ENCODE results near the gene JAM3.
"Not testable (repeated sequence)": the region's sequence is repeated elsewhere in the genome, so short reads cannot be mapped to it uniquely, and the experiment has no call there.

The JAM3 gene

GRCh38 chr11:134071306-134071705, 2.4 kb downstream of the JAM3 start:
- no peaks in the 10 kb centered on the region; the same call in 1 of the 2 replicates for H3K36me3 ChIP-seq
- H3K4me3 ChIP-seq (ENCODE audit: low read depth, low read length) = no peak overlapping the region
- peaks cover 10% of the 10 kb centered on the region for H3K4me1 ChIP-seq
- H3K9me3 ChIP-seq = no peaks in the 10 kb centered on the region
- no peak for DNase-seq
- TF ChIP-seq, protein P1, sequence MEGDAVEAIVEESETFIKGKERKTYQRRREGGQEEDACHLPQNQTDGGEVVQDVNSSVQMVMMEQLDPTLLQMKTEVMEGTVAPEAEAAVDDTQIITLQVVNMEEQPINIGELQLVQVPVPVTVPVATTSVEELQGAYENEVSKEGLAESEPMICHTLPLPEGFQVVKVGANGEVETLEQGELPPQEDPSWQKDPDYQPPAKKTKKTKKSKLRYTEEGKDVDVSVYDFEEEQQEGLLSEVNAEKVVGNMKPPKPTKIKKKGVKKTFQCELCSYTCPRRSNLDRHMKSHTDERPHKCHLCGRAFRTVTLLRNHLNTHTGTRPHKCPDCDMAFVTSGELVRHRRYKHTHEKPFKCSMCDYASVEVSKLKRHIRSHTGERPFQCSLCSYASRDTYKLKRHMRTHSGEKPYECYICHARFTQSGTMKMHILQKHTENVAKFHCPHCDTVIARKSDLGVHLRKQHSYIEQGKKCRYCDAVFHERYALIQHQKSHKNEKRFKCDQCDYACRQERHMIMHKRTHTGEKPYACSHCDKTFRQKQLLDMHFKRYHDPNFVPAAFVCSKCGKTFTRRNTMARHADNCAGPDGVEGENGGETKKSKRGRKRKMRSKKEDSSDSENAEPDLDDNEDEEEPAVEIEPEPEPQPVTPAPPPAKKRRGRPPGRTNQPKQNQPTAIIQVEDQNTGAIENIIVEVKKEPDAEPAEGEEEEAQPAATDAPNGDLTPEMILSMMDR (IDR thresholded peaks at IDR 0.05; ENCODE audit: low read depth, low read length) = no peak
- no peaks in the 10 kb centered on the region; the same call in 1 of the 2 replicates for H3K27me3 ChIP-seq

- H3K4me3 ChIP-seq (ENCODE audit: low read depth, low read length) = no peak overlapping the region
- DNase-seq = no peak
- no peaks in the 10 kb centered on the region; the same call in 1 of the 2 replicates for H3K27me3 ChIP-seq
- no peaks in the 10 kb centered on the region for H3K9me3 ChIP-seq
- no peaks in the 10 kb centered on the region; the same call in 1 of the 2 replicates for H3K36me3 ChIP-seq
- TF ChIP-seq, protein P1 (IDR thresholded peaks at IDR 0.05; ENCODE audit: low read depth, low read length) = peak; percentile 14
- H3K4me1 ChIP-seq = peaks cover 10% of the 10 kb centered on the region
These were observed 3.0 kb downstream of the JAM3 start for GRCh38 chr11:134071766-134072402.

DNA sequence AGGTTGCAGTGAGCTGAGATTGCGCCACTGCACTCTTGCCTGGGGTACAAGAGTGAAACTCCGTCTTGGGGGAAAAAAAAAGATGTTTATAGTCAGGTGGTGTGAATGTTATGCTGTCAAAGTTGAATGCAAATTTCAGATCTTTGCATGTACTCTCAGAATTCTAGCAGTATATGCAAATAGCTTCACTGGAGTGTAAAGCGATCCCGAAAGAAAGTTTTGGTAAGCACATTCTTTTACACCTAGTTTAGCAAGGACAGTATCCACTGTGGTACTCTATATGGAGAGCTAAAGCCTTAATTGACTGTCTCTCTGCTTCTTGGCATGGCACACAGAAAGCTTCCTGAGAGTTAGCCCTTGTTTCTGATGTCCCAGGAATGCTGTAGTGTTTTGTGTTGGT, 4.0 kb downstream of the JAM3 start:
- no peak for DNase-seq
- TF ChIP-seq, protein P1 (IDR thresholded peaks at IDR 0.05; ENCODE audit: low read depth, low read length) = no peak
- Histone ChIP-seq H3K4me3 (ENCODE audit: low read depth, low read length) (no peak overlapping the region), H3K4me1 (peaks cover 10% of the 10 kb centered on the region), H3K9me3 (no peaks in the 10 kb centered on the region), H3K36me3 (no peaks in the 10 kb centered on the region; the same call in 1 of the 2 replicates), H3K27me3 (no peaks in the 10 kb centered on the region; the same call in 1 of the 2 replicates)

DNA sequence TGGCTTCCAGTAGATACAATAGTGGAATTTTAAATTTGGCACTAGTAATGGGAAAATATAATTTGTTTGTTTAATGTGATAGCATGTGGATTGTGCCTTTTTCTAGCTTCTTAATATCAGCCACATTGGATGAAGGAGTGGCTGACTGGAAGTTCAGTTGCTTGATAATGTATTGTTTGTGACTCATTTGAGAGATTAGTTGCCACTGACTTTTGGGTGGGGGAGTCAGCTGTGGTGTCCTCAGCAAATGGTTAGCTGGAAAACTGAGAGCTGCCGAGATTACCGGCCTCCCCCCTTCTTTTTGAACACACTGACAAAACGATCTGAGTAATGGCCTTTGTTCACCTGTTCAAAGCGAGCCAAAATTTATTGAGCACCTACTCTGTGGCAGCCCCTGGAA, 5.5 kb downstream of the JAM3 start:
- DNase-seq = no peak
- H3K4me1 ChIP-seq = peaks cover 7% of the 10 kb centered on the region
- H3K36me3 ChIP-seq = no peaks in the 10 kb centered on the region; the same call in 1 of the 2 replicates
- no peak overlapping the region for H3K4me3 ChIP-seq (ENCODE audit: low read depth, low read length)
- H3K9me3 ChIP-seq = no peaks in the 10 kb centered on the region
- H3K27me3 ChIP-seq = no peaks in the 10 kb centered on the region; the same call in 1 of the 2 replicates
- TF ChIP-seq, protein P1 (IDR thresholded peaks at IDR 0.05; ENCODE audit: low read depth, low read length) = no peak

DNA sequence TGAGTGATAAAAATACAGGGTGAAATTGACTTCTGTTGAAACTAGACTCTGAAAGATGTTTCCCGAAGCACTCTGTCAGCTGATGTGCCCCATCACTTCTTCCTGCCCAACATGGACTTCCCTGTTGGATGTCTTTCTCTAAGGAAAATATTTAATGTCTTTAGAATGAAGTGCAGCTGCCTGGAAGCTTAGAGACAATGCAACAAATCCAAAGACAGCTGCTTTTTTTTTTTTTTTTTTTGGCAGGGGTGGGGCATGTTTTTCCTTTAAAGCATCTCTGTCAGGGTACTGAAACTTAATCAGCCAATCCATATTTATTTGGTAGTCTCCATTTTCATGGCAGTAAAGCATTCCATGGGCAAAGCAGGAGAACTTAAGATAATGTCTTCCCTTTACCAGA, 5.9 kb downstream of the JAM3 start:
- H3K4me1 ChIP-seq = peaks cover 7% of the 10 kb centered on the region
- TF ChIP-seq, protein P1 (IDR thresholded peaks at IDR 0.05; ENCODE audit: low read depth, low read length) = no peak
- no peaks in the 10 kb centered on the region for H3K9me3 ChIP-seq
- H3K4me3 ChIP-seq (ENCODE audit: low read depth, low read length) = no peak overlapping the region
- no peaks in the 10 kb centered on the region; the same call in 1 of the 2 replicates for H3K27me3 ChIP-seq
- no peak for DNase-seq
- no peaks in the 10 kb centered on the region; the same call in 1 of the 2 replicates for H3K36me3 ChIP-seq

GRCh38 chr11:134079317-134079716, 10.4 kb downstream of the JAM3 start:
- TF ChIP-seq, protein P1 (IDR thresholded peaks at IDR 0.05; ENCODE audit: low read depth, low read length) = no peak
- no peak for DNase-seq

DNA sequence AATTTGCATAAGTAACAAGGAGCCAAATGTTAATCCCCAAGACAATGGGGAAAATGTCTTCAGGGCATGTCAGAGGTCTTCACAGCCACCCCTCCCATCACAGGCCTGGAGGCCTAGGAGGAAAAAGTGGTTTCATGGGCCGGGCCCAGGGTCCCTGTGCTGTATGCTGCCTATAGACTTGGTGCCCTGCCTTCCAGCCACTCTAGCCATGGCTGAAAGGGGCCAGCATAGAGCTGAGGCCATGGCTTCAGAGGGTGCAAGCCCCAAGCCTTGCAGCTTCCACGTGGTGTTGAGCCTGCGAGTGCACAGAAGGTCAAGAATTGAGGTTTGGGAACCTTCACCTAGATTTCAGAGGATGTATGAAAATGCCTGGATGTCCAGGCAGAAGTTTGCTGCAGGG, 12.4 kb downstream of the JAM3 start:
- H3K27me3 ChIP-seq = not testable (repeated sequence)

More at GRCh38 chr11:134079317-134079716, 10.4 kb downstream of the JAM3 start:
- H3K36me3 ChIP-seq = no peaks in the 10 kb centered on the region; the same call in 1 of the 2 replicates
- peaks cover 4% of the 10 kb centered on the region; the same call in 1 of the 2 replicates for H3K9me3 ChIP-seq
- no peaks in the 10 kb centered on the region for H3K4me1 ChIP-seq
- H3K4me3 ChIP-seq (ENCODE audit: low read depth, low read length) = no peak overlapping the region
- H3K27me3 ChIP-seq = no peaks in the 10 kb centered on the region; the same call in 1 of the 2 replicates

More for the DNA sequence above, 12.4 kb downstream of the JAM3 start:
- not testable (repeated sequence) for H3K4me3 ChIP-seq (ENCODE audit: low read depth, low read length); H3K4me1 ChIP-seq; H3K9me3 ChIP-seq; DNase-seq; H3K36me3 ChIP-seq
